ENCODE results near the gene NKAIN1.

- TF ChIP-seq, protein P1, sequence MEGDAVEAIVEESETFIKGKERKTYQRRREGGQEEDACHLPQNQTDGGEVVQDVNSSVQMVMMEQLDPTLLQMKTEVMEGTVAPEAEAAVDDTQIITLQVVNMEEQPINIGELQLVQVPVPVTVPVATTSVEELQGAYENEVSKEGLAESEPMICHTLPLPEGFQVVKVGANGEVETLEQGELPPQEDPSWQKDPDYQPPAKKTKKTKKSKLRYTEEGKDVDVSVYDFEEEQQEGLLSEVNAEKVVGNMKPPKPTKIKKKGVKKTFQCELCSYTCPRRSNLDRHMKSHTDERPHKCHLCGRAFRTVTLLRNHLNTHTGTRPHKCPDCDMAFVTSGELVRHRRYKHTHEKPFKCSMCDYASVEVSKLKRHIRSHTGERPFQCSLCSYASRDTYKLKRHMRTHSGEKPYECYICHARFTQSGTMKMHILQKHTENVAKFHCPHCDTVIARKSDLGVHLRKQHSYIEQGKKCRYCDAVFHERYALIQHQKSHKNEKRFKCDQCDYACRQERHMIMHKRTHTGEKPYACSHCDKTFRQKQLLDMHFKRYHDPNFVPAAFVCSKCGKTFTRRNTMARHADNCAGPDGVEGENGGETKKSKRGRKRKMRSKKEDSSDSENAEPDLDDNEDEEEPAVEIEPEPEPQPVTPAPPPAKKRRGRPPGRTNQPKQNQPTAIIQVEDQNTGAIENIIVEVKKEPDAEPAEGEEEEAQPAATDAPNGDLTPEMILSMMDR (IDR thresholded peaks at IDR 0.05; ENCODE audit: extremely low read depth in 1 of 2, insufficient read depth in 1 of 2, low read depth in 1 of 2, low read length in 2 of 2), result no peak
- TF ChIP-seq POLR2AphosphoS5 (IDR thresholded peaks at IDR 0.05; ENCODE audit: insufficient read depth, low read depth, low read length), result no peak
- no peak for TF ChIP-seq GATA2 (IDR thresholded peaks at IDR 0.05; ENCODE audit: insufficient read depth, insufficient read length, low read depth, low read length)
- TF ChIP-seq POLR2A (IDR thresholded peaks at IDR 0.05; ENCODE audit: low read depth, low read length), result no peak
- TF ChIP-seq, protein P2, sequence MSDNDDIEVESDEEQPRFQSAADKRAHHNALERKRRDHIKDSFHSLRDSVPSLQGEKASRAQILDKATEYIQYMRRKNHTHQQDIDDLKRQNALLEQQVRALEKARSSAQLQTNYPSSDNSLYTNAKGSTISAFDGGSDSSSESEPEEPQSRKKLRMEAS (IDR thresholded peaks at IDR 0.05; ENCODE audit: insufficient read depth, insufficient read length), result no peak
- no peak for TF ChIP-seq EZH2 (IDR thresholded peaks at IDR 0.05; ENCODE audit: borderline replicate concordance, low read depth, low read length, severe bottlenecking)
- TF ChIP-seq FOS (IDR thresholded peaks at IDR 0.05; ENCODE audit: borderline replicate concordance, insufficient read depth, low read length), result no peak
Observed at GRCh38 chr1:31198600-31198999, 41.1 kb downstream of the NKAIN1 start.
